Peyer's patch (tissue), 4 donors: ENCODE measurements around the gene CHIA.

Experiments used
- CTCF ChIP-seq, 6 experiments: fragments of 450-650 bp in 4 of 6; fragments of 200-600 bp in 2 of 6; sonication (generic) in 1 of 6; IDR thresholded peaks; one replicate each; pipeline ENCODE4 v1.5.1; 2017 to 2019; ENCODE audit warnings: antibody characterized with exemption in 6 of 6, mild to moderate bottlenecking in 3 of 6, moderate library complexity in 1 of 6
- POLR2A ChIP-seq, 2 donors: fragments of 450-650 bp; IDR thresholded peaks; one replicate each; pipeline ENCODE4 v1.5.1; 2017; ENCODE audit warnings: antibody characterized with exemption in 2 of 2, mild to moderate bottlenecking in 2 of 2, moderate library complexity in 2 of 2

GRCh38 chr1:111294390-111294789 lies 3.7 kb downstream of the CHIA start:
- TF ChIP-seq CTCF (IDR thresholded peaks at IDR 0.05), result no peak
- TF ChIP-seq POLR2A (IDR thresholded peaks at IDR 0.05), result no peak
